Activated CD4-positive, alpha-beta T cell treated with anti-CD3 and anti-CD28 coated beads, Interleukin-2, amount 50 U/mL, for 4 hours (primary cell): Measurements from ENCODE around the gene PTPRM.

Experiments
- DNase-seq, 2 experiments: peaks; one replicate each; pipeline ENCODE4 v3.0.0-alpha.2; 2020

The PTPRM gene

GRCh38 chr18:7760967-7761948 lies 194.1 kb downstream of the PTPRM start:
- no peak for DNase-seq

GRCh38 chr18:7764405-7764804 lies 197.3 kb downstream of the PTPRM start:
- no peak for DNase-seq

- no peak for DNase-seq
Observed at GRCh38 chr18:7766346-7766745, 199.2 kb downstream of the PTPRM start.

GRCh38 chr18:7766817-7767216 lies 199.7 kb downstream of the PTPRM start:
- DNase-seq, result no peak

- DNase-seq, result no peak
Observed at GRCh38 chr18:7770908-7771307, 203.8 kb downstream of the PTPRM start.

- DNase-seq, result no peak
Observed at GRCh38 chr18:7772510-7772888, 205.4 kb downstream of the PTPRM start.

- DNase-seq, result no peak
Observed at GRCh38 chr18:7772951-7773350, 205.8 kb downstream of the PTPRM start.

GRCh38 chr18:7775128-7775527 lies 208.0 kb downstream of the PTPRM start:
- DNase-seq, result no peak

- DNase-seq, result no peak
Observed at GRCh38 chr18:7775843-7776242, 208.7 kb downstream of the PTPRM start.

- DNase-seq, result no peak
Observed at GRCh38 chr18:7778181-7778580, 211.1 kb downstream of the PTPRM start.

- no peak for DNase-seq
Observed at GRCh38 chr18:7779211-7779610, 212.1 kb downstream of the PTPRM start.

- DNase-seq, result no peak
Observed at GRCh38 chr18:7784171-7784570, 217.1 kb downstream of the PTPRM start.

- DNase-seq, result no peak
Observed at GRCh38 chr18:7786569-7786968, 219.5 kb downstream of the PTPRM start.

- no peak for DNase-seq
Observed at GRCh38 chr18:7787339-7787738, 220.2 kb downstream of the PTPRM start.

GRCh38 chr18:7789856-7790552 lies 222.9 kb downstream of the PTPRM start:
- no peak for DNase-seq

GRCh38 chr18:7793100-7793499 lies 226.0 kb downstream of the PTPRM start:
- no peak for DNase-seq

GRCh38 chr18:7803956-7804469 lies 236.9 kb downstream of the PTPRM start:
- DNase-seq, result no peak

- DNase-seq, result no peak
Observed at GRCh38 chr18:7805096-7805495, 238.0 kb downstream of the PTPRM start.

GRCh38 chr18:7805880-7806279 lies 238.8 kb downstream of the PTPRM start:
- no peak for DNase-seq

- DNase-seq, result no peak
Observed at GRCh38 chr18:7807936-7808453, 240.9 kb downstream of the PTPRM start.

GRCh38 chr18:7808992-7809391 lies 241.9 kb downstream of the PTPRM start:
- no peak for DNase-seq

GRCh38 chr18:7809455-7809854 lies 242.3 kb downstream of the PTPRM start:
- no peak for DNase-seq

GRCh38 chr18:7809978-7810377 lies 242.9 kb downstream of the PTPRM start:
- DNase-seq, result no peak
